SU-DHL-6 (cell line): ENCODE results near the gene KCNQ1OT1.

ENCODE experiments used
- H2AFZ ChIP-seq: fragments of 200-600 bp; sonication (generic); 2 replicates; pipeline ENCODE4 v1.6.1; 2014; ENCODE audit warnings: low read depth, mild to moderate bottlenecking, moderate library complexity, mixed read lengths, antibody characterized with exemption, low read length; ENCODE audit not compliant: severe bottlenecking
- H3F3A ChIP-seq: fragments of 200-600 bp; shearing (Covaris generic); 2 replicates; pipeline ENCODE4 v1.6.0; 2016; ENCODE audit warnings: antibody characterized with exemption, mild to moderate bottlenecking; ENCODE audit not compliant: insufficient read depth
- H3K27ac ChIP-seq: fragments of 200-600 bp; sonication (generic); 2 replicates; pipeline ENCODE4 v1.5.1; 2016; ENCODE audit warnings: low read depth, mild to moderate bottlenecking, low read length, moderate library complexity, mixed read lengths
- H3K27me3 ChIP-seq: fragments of 200-600 bp; sonication (generic), shearing (Covaris generic); 2 replicates; pipeline ENCODE4 v1.6.0; 2014; ENCODE audit warnings: mild to moderate bottlenecking, low read length
- H3K36me3 ChIP-seq: fragments of 200-600 bp; sonication (generic); 2 replicates; pipeline ENCODE4 v1.6.1; 2014; ENCODE audit warnings: mild to moderate bottlenecking, low read length, mixed read lengths
- H3K4me2 ChIP-seq: fragments of 300-600, 200-600 bp; shearing (Covaris generic), sonication (generic); 2 replicates; pipeline ENCODE4 v1.6.0; 2014; ENCODE audit warnings: low read length, low read depth, mild to moderate bottlenecking; ENCODE audit not compliant: poor library complexity, severe bottlenecking
- H3K4me3 ChIP-seq: fragments of 200-600 bp; sonication (generic); 2 replicates; pipeline ENCODE4 v1.5.1; 2014; ENCODE audit warnings: antibody characterized with exemption, low read length, mild to moderate bottlenecking, mixed read lengths; ENCODE audit not compliant: insufficient read depth, poor library complexity, severe bottlenecking
- H3K79me2 ChIP-seq: fragments of 200-600 bp; sonication (generic); 2 replicates; pipeline ENCODE4 v1.6.1; 2014; ENCODE audit warnings: mild to moderate bottlenecking, low read length, moderate library complexity; ENCODE audit not compliant: insufficient read depth
- H3K9ac ChIP-seq: fragments of 200-600 bp; sonication (generic); 2 replicates; pipeline ENCODE4 v1.7.0; 2014; ENCODE audit warnings: mild to moderate bottlenecking, low read length
- H3K9me2 ChIP-seq: fragments of 200-600 bp; sonication (generic); replicated peaks from 2 replicates; pipeline ENCODE4 v1.6.1; 2014; ENCODE audit warnings: low read length; ENCODE audit not compliant: insufficient read depth
- H3K9me3 ChIP-seq: fragments of 200-600 bp; sonication (generic); 2 replicates; pipeline ENCODE4 v1.6.1; 2014; ENCODE audit warnings: low read length, mixed read lengths; ENCODE audit not compliant: insufficient read depth
- H4K20me1 ChIP-seq: fragments of 200-600 bp; sonication (generic); 2 replicates; pipeline ENCODE4 v1.6.1; 2014; ENCODE audit warnings: low read depth, mild to moderate bottlenecking, antibody characterized with exemption, low read length, moderate library complexity, mixed read lengths
- EZH2phosphoT487 ChIP-seq: fragments of 200-600 bp; sonication (generic), shearing (Covaris generic); conservative IDR thresholded peaks from 2 replicates; pipeline ENCODE4 v1.6.1; 2018; ENCODE audit warnings: mild to moderate bottlenecking, antibody characterized with exemption, low read length, moderate library complexity, mixed read lengths
- TF ChIP-seq, protein P1 (sequence below): fragments of 200-600 bp; sonication (generic); IDR thresholded peaks from one replicate; pipeline ENCODE4 v1.5.1; 2017; ENCODE audit warnings: antibody characterized with exemption, mild to moderate bottlenecking, low read length, moderate library complexity; ENCODE audit not compliant: insufficient read depth, poor library complexity, severe bottlenecking

Gene KCNQ1OT1

DNA sequence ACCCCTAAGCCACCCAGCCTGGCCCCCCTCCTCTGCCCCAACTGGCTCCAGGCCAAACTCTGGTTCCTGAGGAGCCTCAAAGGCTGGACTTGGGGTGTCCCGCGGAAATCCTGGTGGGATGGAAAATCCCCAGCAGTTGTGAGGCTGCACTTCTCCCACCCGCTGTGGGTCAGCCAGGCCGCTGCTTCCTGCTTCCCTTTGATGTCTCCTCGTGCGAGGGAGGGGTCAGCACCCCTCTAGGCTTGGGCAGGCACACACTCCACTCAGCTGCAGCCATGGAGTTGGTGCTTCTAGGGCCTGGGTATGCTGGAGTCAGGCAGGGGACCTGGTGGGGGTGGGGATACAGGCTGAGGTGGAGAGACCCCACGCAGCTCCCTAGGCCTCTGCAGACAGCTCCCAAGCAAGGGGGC is 12.0 kb downstream of the KCNQ1OT1 start:
- Histone ChIP-seq H3K9me2 (no peaks in the 10 kb centered on the region), H3K79me2 (no peaks in the 10 kb centered on the region), H4K20me1 (no peaks in the 10 kb centered on the region), H3F3A (no peaks in the 10 kb centered on the region), H3K9ac (no peak overlapping the region), H3K4me3 (no peak overlapping the region), H3K4me2 (no peak overlapping the region), H3K9me3 (no peaks in the 10 kb centered on the region), H2AFZ (no peak overlapping the region), H3K27ac (no peak overlapping the region), H3K36me3 (no peaks in the 10 kb centered on the region), H3K27me3 (no peaks in the 10 kb centered on the region)
- no peak for TF ChIP-seq EZH2phosphoT487
- TF ChIP-seq, protein P1, sequence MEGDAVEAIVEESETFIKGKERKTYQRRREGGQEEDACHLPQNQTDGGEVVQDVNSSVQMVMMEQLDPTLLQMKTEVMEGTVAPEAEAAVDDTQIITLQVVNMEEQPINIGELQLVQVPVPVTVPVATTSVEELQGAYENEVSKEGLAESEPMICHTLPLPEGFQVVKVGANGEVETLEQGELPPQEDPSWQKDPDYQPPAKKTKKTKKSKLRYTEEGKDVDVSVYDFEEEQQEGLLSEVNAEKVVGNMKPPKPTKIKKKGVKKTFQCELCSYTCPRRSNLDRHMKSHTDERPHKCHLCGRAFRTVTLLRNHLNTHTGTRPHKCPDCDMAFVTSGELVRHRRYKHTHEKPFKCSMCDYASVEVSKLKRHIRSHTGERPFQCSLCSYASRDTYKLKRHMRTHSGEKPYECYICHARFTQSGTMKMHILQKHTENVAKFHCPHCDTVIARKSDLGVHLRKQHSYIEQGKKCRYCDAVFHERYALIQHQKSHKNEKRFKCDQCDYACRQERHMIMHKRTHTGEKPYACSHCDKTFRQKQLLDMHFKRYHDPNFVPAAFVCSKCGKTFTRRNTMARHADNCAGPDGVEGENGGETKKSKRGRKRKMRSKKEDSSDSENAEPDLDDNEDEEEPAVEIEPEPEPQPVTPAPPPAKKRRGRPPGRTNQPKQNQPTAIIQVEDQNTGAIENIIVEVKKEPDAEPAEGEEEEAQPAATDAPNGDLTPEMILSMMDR, result no peak

DNA sequence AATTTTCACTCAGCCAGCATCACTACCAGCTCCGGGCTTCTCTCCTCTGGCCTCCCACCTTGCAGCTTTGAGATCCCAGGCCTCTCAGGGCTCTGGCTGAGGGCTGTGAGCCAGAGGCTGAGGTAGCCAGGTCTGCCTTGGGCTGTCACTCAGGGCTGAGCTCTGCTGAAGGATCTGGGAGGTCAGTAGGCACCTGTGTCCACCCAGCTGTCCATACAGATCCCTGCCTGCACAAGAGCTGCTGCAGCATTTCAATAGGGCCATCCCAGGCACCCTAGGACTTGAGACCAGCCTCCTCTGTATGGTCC is 12.6 kb downstream of the KCNQ1OT1 start:
- Histone ChIP-seq H2AFZ (no peak overlapping the region), H3K27me3 (no peaks in the 10 kb centered on the region), H4K20me1 (no peaks in the 10 kb centered on the region), H3F3A (no peaks in the 10 kb centered on the region), H3K9ac (no peak overlapping the region), H3K4me2 (no peak overlapping the region), H3K4me3 (no peak overlapping the region), H3K36me3 (no peaks in the 10 kb centered on the region), H3K9me3 (no peaks in the 10 kb centered on the region), H3K79me2 (no peaks in the 10 kb centered on the region), H3K9me2 (no peaks in the 10 kb centered on the region), H3K27ac (no peak overlapping the region)
- TF ChIP-seq, protein P1, result no peak
- no peak for TF ChIP-seq EZH2phosphoT487

- Histone ChIP-seq H3K9me3 (no peaks in the 10 kb centered on the region), H3K9ac (no peak overlapping the region), H2AFZ (no peak overlapping the region), H3K9me2 (no peaks in the 10 kb centered on the region), H3K27ac (no peak overlapping the region), H3K4me2 (no peak overlapping the region), H3K79me2 (no peaks in the 10 kb centered on the region), H3K4me3 (no peak overlapping the region), H3F3A (no peaks in the 10 kb centered on the region), H3K27me3 (no peaks in the 10 kb centered on the region), H4K20me1 (no peaks in the 10 kb centered on the region), H3K36me3 (no peaks in the 10 kb centered on the region)
- TF ChIP-seq, protein P1, result no peak
- TF ChIP-seq EZH2phosphoT487, result no peak
Measured at GRCh38 chr11:2686360-2687222, 13.2 kb downstream of the KCNQ1OT1 start.
